Glutamatergic neuron (in vitro differentiated cells): ENCODE data around the gene PADI3. TPM values are rescaled to one million over a fixed set of nuclear protein-coding genes. Genes with fewer than 3 reads are reported as not detected.

Experiments used
- DNase-seq: peaks from one replicate; pipeline ENCODE4 v3.0.0; 2022
- H3K27ac Mint-ChIP-seq: one replicate; pipeline ENCODE4 v1.8.0; 2020; ENCODE audit warnings: mild to moderate bottlenecking, mixed read lengths, inconsistent platforms; ENCODE audit not compliant: unreplicated experiment
- H3K27me3 Mint-ChIP-seq: one replicate; pipeline ENCODE4 v1.8.0; 2020; ENCODE audit warnings: mild to moderate bottlenecking, moderate library complexity, mixed read lengths, inconsistent platforms; ENCODE audit not compliant: unreplicated experiment
- H3K36me3 Mint-ChIP-seq: one replicate; pipeline ENCODE4 v1.8.0; 2020; ENCODE audit warnings: mild to moderate bottlenecking, mixed read lengths, inconsistent platforms; ENCODE audit not compliant: unreplicated experiment
- H3K4me1 Mint-ChIP-seq: one replicate; pipeline ENCODE4 v1.8.0; 2020; ENCODE audit warnings: mild to moderate bottlenecking, low read depth, mixed read lengths, inconsistent platforms; ENCODE audit not compliant: unreplicated experiment
- H3K4me3 Mint-ChIP-seq: one replicate; pipeline ENCODE4 v1.8.0; 2020; ENCODE audit warnings: mild to moderate bottlenecking, mixed read lengths, inconsistent platforms; ENCODE audit not compliant: unreplicated experiment
- H3K9me3 Mint-ChIP-seq: one replicate; pipeline ENCODE4 v1.8.0; 2020; ENCODE audit warnings: mild to moderate bottlenecking, moderate library complexity, mixed read lengths, inconsistent platforms; ENCODE audit not compliant: unreplicated experiment
- CTCF ChIP-seq: fragments of 200-600 bp; sonication (generic); IDR thresholded peaks from one replicate; pipeline ENCODE4 v1.5.0; 2021; ENCODE audit not compliant: partially characterized antibody, unreplicated experiment
- total RNA-seq: library from RNA; stranded (reverse); fragmentation: NEBNext Ultra II Directional; extraction: Animal tissue kit (Norgen Biotek cat#: 25700); gene quantifications from one replicate; pipeline ENCODE4 v1.2.1, GENCODE V29; 2021; ENCODE audit not compliant: unreplicated experiment

The PADI3 gene
- total RNA-seq, 1 donor from 2014 or later: not detected

- H3K4me3 Mint-ChIP-seq: no peak overlapping the region
These were observed 35.6 kb upstream of the PADI3 start for GRCh38 chr1:17213148-17213781.

GRCh38 chr1:17213782-17214148 lies 35.1 kb upstream of the PADI3 start:
- no peak for TF ChIP-seq CTCF
- Mint-ChIP-seq H3K4me1 (peaks cover 2% of the 10 kb centered on the region), H3K27me3 (peaks cover 3% of the 10 kb centered on the region), H3K4me3 (no peak overlapping the region), H3K27ac (no peak overlapping the region), H3K9me3 (peaks cover 5% of the 10 kb centered on the region), H3K36me3 (no peaks in the 10 kb centered on the region)
- DNase-seq: no peak

More at GRCh38 chr1:17213148-17213781, 35.6 kb upstream of the PADI3 start:
- H3K4me1 Mint-ChIP-seq: peaks cover 2% of the 10 kb centered on the region
- H3K9me3 Mint-ChIP-seq: peaks cover 5% of the 10 kb centered on the region
- TF ChIP-seq CTCF: no peak
- H3K27me3 Mint-ChIP-seq: peaks cover 3% of the 10 kb centered on the region
- no peak overlapping the region for H3K27ac Mint-ChIP-seq
- no peak for DNase-seq
- H3K36me3 Mint-ChIP-seq: no peaks in the 10 kb centered on the region

DNA sequence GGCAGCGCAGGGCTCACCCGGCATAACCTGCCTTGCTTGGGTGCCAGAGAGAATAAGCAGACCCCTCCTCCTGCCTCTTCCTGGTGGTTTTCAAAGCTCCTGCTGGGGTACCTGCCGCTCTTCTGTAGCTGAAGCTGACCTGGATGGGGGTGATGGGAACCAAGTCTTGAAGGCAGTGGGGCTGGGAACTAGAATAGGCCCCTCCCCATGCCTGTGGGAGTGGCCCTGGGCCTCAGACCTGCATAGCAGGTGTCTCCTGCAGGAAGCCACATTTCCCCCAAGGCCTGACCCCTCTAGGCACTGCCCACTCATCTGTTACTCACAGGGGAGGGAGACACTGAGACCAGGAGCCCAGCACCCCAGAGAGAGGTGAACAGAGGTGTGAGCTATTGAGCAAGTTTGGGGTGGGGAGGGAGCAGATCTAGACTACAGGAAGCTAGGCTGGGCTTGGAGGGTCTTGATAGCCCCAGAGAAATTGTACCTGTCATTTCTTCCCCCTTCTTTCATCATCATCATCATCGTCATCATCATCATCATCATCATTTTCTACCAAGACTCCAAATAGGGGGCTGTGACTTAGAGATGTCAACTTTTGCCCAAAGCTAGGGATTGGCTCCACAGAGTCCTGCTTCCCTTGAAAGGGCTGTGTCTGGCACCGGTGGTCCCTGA lies 33.9 kb upstream of the PADI3 start:
- H3K4me3 Mint-ChIP-seq: no peak overlapping the region
- no peaks in the 10 kb centered on the region for H3K36me3 Mint-ChIP-seq
- no peak for TF ChIP-seq CTCF
- no peak for DNase-seq
- H3K4me1 Mint-ChIP-seq: peaks cover 2% of the 10 kb centered on the region
- H3K27me3 Mint-ChIP-seq: peaks cover 3% of the 10 kb centered on the region
- H3K27ac Mint-ChIP-seq: no peak overlapping the region
- peaks cover 3% of the 10 kb centered on the region for H3K9me3 Mint-ChIP-seq

GRCh38 chr1:17215545-17215890 lies 33.4 kb upstream of the PADI3 start:
- Mint-ChIP-seq H3K4me3 (no peak overlapping the region), H3K27me3 (peaks cover 3% of the 10 kb centered on the region), H3K9me3 (peaks cover 3% of the 10 kb centered on the region), H3K4me1 (peaks cover 2% of the 10 kb centered on the region), H3K36me3 (no peaks in the 10 kb centered on the region), H3K27ac (no peak overlapping the region)
- no peak for DNase-seq
- TF ChIP-seq CTCF: no peak

DNA sequence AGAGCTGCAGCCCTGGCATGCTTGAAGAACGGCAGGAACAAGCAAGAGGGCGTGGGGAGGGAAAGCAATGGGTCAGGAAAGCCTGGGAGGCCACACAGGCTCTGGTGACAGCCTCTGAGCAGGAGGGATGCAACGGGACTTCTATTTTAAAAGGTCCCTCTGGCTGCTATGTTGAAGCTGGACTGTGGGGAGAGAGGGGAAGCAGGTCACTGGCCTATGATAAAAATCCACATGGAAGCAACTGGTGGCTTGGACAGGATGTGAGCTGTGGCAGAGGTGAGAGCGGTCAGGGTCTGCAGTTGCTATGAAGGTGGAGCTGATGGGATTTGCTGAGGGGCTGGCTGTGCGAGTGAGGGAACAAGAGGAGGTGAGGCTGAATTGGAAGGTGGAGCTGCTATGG lies 32.8 kb upstream of the PADI3 start:
- H3K4me3 Mint-ChIP-seq: no peak overlapping the region
- no peak for TF ChIP-seq CTCF
- H3K27ac Mint-ChIP-seq: no peak overlapping the region
- H3K9me3 Mint-ChIP-seq: peaks cover 3% of the 10 kb centered on the region
- no peak for DNase-seq
- no peaks in the 10 kb centered on the region for H3K36me3 Mint-ChIP-seq
- peaks cover 3% of the 10 kb centered on the region for H3K27me3 Mint-ChIP-seq
- peaks cover 2% of the 10 kb centered on the region for H3K4me1 Mint-ChIP-seq
